Kidney epithelial cell (primary cell): ENCODE results near the gene RAPH1. TPM values are rescaled to one million over a fixed set of nuclear protein-coding genes. Genes with fewer than 3 reads are reported as not detected.

ENCODE experiments used
- DNase-seq: peaks from one replicate; pipeline ENCODE4 v3.0.0-alpha.2; 2010; ENCODE audit warnings: low read depth
- H3K27me3 ChIP-seq: 2 replicates; pipeline ENCODE4 v1.6.0; 2011; ENCODE audit warnings: low read length; ENCODE audit not compliant: control insufficient read depth, insufficient read depth
- H3K36me3 ChIP-seq: 2 replicates; pipeline ENCODE4 v1.5.1; 2011; ENCODE audit warnings: low read length; ENCODE audit not compliant: control insufficient read depth, insufficient read depth
- H3K4me3 ChIP-seq: 2 replicates; pipeline ENCODE4 v1.5.1; 2011; ENCODE audit warnings: low read depth, mild to moderate bottlenecking, control low read depth, low read length
- total RNA-seq: library from RNA; depleted of rRNA; stranded (reverse); fragments of >200 nt; gene quantifications from 2 replicates; pipeline ENCODE4 v1.2.3, GENCODE V29; 2015
- TF ChIP-seq, protein P1 (sequence below): IDR thresholded peaks from 2 replicates; pipeline ENCODE4 v1.5.1; 2011; ENCODE audit warnings: mild to moderate bottlenecking, moderate library complexity, low read length, control low read depth, inconsistent platforms; ENCODE audit not compliant: insufficient read depth, poor library complexity, severe bottlenecking

The RAPH1 gene, protein sequence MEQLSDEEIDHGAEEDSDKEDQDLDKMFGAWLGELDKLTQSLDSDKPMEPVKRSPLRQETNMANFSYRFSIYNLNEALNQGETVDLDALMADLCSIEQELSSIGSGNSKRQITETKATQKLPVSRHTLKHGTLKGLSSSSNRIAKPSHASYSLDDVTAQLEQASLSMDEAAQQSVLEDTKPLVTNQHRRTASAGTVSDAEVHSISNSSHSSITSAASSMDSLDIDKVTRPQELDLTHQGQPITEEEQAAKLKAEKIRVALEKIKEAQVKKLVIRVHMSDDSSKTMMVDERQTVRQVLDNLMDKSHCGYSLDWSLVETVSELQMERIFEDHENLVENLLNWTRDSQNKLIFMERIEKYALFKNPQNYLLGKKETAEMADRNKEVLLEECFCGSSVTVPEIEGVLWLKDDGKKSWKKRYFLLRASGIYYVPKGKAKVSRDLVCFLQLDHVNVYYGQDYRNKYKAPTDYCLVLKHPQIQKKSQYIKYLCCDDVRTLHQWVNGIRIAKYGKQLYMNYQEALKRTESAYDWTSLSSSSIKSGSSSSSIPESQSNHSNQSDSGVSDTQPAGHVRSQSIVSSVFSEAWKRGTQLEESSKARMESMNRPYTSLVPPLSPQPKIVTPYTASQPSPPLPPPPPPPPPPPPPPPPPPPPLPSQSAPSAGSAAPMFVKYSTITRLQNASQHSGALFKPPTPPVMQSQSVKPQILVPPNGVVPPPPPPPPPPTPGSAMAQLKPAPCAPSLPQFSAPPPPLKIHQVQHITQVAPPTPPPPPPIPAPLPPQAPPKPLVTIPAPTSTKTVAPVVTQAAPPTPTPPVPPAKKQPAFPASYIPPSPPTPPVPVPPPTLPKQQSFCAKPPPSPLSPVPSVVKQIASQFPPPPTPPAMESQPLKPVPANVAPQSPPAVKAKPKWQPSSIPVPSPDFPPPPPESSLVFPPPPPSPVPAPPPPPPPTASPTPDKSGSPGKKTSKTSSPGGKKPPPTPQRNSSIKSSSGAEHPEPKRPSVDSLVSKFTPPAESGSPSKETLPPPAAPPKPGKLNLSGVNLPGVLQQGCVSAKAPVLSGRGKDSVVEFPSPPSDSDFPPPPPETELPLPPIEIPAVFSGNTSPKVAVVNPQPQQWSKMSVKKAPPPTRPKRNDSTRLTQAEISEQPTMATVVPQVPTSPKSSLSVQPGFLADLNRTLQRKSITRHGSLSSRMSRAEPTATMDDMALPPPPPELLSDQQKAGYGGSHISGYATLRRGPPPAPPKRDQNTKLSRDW
- total RNA-seq, result 18.0 and 28.9 TPM in 2 replicates

DNA sequence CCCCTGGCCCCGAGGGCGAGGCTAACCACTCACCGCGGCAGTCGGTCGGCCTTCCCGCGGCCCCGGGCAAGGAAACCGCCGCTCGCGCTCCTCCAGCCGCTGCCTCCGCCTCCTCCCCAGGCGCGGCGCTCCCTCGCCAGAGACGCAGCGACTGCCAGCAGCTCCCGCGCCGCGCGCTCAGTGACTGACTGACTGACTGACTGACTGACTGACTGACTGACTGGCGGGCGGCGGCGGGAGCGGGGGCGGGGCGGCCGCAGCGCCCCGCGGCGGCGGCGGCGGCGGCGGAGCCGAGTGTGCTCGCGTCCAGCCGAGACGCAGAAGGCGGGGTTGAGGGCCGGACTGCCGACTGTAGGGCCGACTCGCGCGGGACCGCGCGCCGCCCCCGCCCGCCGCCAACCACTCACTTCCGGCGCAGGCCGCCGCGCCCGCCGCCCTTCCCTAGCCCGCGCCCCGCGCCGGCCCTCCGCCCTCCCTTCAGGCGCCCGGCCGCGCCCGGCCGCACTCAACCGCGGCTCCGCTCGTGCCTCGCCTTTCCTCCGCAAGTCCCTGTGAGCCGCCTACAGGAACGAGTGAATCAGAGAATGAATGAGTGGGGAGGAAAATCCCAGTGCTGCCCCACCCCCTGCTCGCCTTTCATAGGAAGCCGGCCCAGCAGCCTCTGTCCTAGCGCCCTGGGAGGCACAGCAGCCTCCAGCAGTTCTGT, at the start of gene RAPH1:
Gene RAPH1 (minus strand): TSS at position 224 of the 706 bp plus-strand sequence. CDS start 39,948 bp downstream, outside the sequence.
- TF ChIP-seq, protein P1, sequence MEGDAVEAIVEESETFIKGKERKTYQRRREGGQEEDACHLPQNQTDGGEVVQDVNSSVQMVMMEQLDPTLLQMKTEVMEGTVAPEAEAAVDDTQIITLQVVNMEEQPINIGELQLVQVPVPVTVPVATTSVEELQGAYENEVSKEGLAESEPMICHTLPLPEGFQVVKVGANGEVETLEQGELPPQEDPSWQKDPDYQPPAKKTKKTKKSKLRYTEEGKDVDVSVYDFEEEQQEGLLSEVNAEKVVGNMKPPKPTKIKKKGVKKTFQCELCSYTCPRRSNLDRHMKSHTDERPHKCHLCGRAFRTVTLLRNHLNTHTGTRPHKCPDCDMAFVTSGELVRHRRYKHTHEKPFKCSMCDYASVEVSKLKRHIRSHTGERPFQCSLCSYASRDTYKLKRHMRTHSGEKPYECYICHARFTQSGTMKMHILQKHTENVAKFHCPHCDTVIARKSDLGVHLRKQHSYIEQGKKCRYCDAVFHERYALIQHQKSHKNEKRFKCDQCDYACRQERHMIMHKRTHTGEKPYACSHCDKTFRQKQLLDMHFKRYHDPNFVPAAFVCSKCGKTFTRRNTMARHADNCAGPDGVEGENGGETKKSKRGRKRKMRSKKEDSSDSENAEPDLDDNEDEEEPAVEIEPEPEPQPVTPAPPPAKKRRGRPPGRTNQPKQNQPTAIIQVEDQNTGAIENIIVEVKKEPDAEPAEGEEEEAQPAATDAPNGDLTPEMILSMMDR, result no peak
- DNase-seq, result peak; percentile 51
- no peaks in the 10 kb centered on the region for H3K27me3 ChIP-seq
- peak within 1 kb of the TSS; percentile 89 for H3K4me3 ChIP-seq
- no peaks in the 10 kb centered on the region for H3K36me3 ChIP-seq

DNA sequence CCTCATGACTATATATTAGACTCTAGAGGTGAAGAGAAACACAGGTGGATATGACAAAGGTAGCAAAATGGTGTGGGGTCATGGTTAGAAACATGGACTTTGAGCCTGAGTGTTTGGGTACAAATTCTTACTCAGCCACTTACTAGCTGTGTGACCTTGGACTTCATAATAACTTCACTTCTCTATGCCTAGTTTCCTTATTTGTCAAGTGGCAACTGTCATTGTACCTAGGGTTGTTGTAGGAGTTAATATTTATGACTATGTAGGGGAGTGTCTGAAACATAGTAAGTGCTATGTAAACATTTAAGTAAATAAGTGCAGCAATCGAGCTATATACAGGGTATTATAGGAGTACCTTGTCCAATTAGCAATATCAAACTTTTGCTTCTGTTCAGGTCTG, 49.7 kb upstream of the RAPH1 start:
- H3K36me3 ChIP-seq, result no peaks in the 10 kb centered on the region
- no peak for DNase-seq
- TF ChIP-seq, protein P1, result no peak
- no peaks in the 10 kb centered on the region for H3K27me3 ChIP-seq
- H3K4me3 ChIP-seq, result no peak overlapping the region

DNA sequence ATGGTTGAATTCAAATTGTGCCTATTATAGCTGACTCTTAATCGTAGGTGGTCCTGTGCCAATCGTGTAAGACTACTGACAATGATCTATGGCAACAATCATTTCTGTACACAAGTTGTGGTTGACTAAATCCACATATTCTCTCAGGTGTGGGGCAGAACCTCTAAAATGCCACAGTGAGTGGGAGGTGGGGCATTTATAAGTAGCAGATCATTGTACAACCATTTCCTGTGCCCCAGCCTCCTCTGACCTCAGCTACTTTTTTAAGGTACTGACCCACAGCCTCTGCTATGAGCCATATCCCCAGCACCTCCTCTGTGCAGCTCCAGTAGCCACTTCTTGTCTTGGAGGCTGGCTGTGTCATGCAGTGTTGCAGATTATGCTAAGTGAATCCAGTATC, 48.6 kb upstream of the RAPH1 start:
- Histone ChIP-seq H3K36me3 (no peaks in the 10 kb centered on the region), H3K4me3 (no peak overlapping the region), H3K27me3 (no peaks in the 10 kb centered on the region)
- TF ChIP-seq, protein P1, result no peak
- peak; percentile 73 for DNase-seq

DNA sequence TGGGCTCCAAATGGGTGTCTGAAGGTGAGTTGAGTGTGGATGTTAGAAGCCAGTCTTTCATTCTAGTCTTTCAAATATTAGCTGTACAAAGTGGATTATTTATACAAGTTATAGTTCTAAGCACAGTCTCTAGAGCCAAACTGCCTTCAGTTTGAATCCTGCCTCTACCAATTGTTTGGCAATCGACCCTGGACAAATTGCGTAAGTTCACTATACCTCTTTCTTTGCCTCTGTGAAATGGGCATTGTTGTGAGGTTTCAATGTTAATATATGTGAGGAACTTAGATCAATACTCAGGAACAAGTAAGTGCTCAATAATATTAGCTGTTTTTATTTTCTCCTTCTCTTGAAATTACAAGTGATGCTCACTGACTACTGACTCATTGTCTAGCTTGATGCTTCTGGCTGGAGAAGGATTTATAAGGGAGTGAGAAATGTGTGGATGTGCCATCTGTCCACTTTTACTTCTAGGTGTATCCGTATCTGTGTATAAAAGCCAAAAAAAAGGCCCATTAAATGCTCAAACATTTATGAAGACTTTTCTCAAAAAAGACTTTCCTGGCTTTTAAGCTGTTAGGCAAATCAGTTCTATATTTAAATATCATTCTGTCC, 48.1 kb upstream of the RAPH1 start:
- TF ChIP-seq, protein P1, result no peak
- Histone ChIP-seq H3K36me3 (no peaks in the 10 kb centered on the region), H3K4me3 (no peak overlapping the region), H3K27me3 (no peaks in the 10 kb centered on the region)
- no peak for DNase-seq

DNA sequence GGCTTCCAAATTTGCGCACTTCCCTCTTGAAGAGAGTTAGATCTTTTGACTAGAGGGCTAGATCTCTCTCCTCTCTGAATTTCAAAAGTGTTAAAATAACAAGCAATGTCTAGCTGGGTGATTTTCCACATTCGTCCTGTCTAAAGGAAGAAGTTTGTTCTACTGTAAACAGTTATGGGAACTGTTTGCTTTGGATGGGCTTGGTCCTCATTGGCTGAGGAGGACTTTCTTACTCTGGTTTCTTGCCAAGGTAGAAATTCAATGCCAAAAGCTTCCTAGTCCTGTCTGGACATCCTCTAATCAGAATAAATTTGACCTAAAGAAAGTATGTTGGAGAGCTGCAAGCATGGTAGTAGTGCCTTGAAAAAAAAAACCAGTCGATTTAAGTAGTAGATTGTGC, 47.4 kb upstream of the RAPH1 start:
- TF ChIP-seq, protein P1, result no peak

More for the DNA sequence above, 47.4 kb upstream of the RAPH1 start:
- Histone ChIP-seq H3K27me3 (no peaks in the 10 kb centered on the region), H3K4me3 (no peak overlapping the region), H3K36me3 (no peaks in the 10 kb centered on the region)
- no peak for DNase-seq
